ENCODE results near the gene RSPRY1. TPM values are rescaled to one million over a fixed set of nuclear protein-coding genes. Genes with fewer than 3 reads are reported as not detected.
"Not testable (repeated sequence)": the region's sequence is repeated elsewhere in the genome, so short reads cannot be mapped to it uniquely, and the experiment has no call there.

RSPRY1 gene
- total RNA-seq, 1 donor from 2014 or later: 38.9 TPM

DNA sequence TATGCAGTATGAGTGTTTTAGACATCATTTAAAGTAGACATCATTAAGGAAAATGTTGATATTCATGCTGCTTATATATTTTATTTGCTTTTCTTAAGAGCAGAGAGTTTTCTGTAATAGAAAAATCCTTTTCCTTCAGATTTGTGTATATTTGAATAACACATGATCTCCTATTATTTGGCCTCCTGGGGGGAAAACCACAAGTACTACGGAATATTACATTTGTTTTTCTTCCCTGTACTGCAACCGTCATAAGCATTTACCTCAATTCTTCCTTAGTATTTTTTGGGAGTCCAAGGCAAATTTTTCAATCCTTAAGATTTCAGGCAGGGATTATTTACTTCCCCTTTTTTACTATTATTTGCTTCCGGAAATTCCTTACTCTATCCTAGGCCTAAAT is 6.0 kb downstream of the RSPRY1 start:
- peaks cover 86% of the 10 kb centered on the region for H3K4me1 Mint-ChIP-seq (ENCODE audit: low read depth)
- DNase-seq (ENCODE audit: low spot score): no peak
- no peaks in the 10 kb centered on the region for H3K9me3 Mint-ChIP-seq (ENCODE audit: low read depth)
- no peaks in the 10 kb centered on the region for H3K36me3 Mint-ChIP-seq (ENCODE audit: low read depth)
- H3K4me3 Mint-ChIP-seq (ENCODE audit: unreplicated experiment): peak overlapping the region; percentile 22
- peak overlapping the region; percentile 88 for H3K27ac Mint-ChIP-seq (ENCODE audit: unreplicated experiment)
- no peaks in the 10 kb centered on the region for H3K27me3 Mint-ChIP-seq (ENCODE audit: low read depth)
- TF ChIP-seq, protein P1, sequence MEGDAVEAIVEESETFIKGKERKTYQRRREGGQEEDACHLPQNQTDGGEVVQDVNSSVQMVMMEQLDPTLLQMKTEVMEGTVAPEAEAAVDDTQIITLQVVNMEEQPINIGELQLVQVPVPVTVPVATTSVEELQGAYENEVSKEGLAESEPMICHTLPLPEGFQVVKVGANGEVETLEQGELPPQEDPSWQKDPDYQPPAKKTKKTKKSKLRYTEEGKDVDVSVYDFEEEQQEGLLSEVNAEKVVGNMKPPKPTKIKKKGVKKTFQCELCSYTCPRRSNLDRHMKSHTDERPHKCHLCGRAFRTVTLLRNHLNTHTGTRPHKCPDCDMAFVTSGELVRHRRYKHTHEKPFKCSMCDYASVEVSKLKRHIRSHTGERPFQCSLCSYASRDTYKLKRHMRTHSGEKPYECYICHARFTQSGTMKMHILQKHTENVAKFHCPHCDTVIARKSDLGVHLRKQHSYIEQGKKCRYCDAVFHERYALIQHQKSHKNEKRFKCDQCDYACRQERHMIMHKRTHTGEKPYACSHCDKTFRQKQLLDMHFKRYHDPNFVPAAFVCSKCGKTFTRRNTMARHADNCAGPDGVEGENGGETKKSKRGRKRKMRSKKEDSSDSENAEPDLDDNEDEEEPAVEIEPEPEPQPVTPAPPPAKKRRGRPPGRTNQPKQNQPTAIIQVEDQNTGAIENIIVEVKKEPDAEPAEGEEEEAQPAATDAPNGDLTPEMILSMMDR (IDR thresholded peaks at IDR 0.05): no peak

DNA sequence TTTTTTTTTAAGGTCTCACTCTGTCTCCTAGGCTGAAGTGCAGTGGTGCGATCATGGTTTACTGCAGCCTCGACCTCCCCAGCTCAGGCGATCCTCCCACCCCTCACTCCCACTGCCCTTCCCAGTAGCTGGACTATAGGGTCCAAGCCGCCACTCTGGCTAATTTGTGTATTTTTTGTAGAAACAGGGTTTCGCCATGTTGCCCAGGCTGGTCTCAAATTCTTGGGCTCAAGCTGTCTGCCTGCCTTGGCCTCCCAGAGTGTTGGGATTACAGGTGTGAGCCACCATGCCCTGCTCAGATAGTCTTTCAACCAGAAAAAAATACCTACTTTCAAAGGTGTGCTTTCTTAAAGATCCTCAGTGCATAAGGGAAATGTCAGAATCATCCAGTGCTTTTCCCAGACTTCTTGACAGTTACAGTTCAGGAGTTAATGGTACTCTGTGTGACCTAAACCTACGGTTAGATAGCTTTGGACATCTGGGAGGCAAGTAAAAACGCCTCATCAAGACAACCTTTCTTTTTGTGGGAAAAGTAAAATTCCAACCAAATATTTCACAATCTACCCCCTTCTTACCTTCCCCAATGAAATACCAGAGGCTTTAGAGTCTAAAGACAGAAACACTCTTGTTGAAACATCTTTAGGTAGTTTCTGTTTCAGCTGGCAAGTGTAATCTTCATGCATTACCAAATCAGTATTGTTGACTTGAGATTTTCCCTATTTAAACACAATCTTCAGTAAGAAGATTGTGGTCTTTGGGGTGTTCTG is 6.8 kb downstream of the RSPRY1 start:
- H3K4me3 Mint-ChIP-seq (ENCODE audit: unreplicated experiment): peak overlapping the region; percentile 34
- no peaks in the 10 kb centered on the region for H3K36me3 Mint-ChIP-seq (ENCODE audit: low read depth)
- H3K27me3 Mint-ChIP-seq (ENCODE audit: low read depth): no peaks in the 10 kb centered on the region
- peak overlapping the region; percentile 88 for H3K27ac Mint-ChIP-seq (ENCODE audit: unreplicated experiment)
- H3K9me3 Mint-ChIP-seq (ENCODE audit: low read depth): no peaks in the 10 kb centered on the region
- no peak for DNase-seq (ENCODE audit: low spot score)
- H3K4me1 Mint-ChIP-seq (ENCODE audit: low read depth): peaks cover 79% of the 10 kb centered on the region
- TF ChIP-seq, protein P1 (IDR thresholded peaks at IDR 0.05): no peak

GRCh38 chr16:57194512-57194911 is 8.4 kb downstream of the RSPRY1 start:
- no peak for DNase-seq (ENCODE audit: low spot score)
- Mint-ChIP-seq H3K9me3 (ENCODE audit: low read depth) (no peaks in the 10 kb centered on the region), H3K4me3 (ENCODE audit: unreplicated experiment) (peak overlapping the region; percentile 4), H3K27ac (ENCODE audit: unreplicated experiment) (peak overlapping the region; percentile 88), H3K27me3 (ENCODE audit: low read depth) (no peaks in the 10 kb centered on the region), H3K4me1 (ENCODE audit: low read depth) (peaks cover 73% of the 10 kb centered on the region), H3K36me3 (ENCODE audit: low read depth) (peaks cover 3% of the 10 kb centered on the region)
- TF ChIP-seq, protein P1 (IDR thresholded peaks at IDR 0.05): no peak

GRCh38 chr16:57196286-57196685 is 10.2 kb downstream of the RSPRY1 start:
- Mint-ChIP-seq H3K36me3 (ENCODE audit: low read depth) (peaks cover 3% of the 10 kb centered on the region), H3K27ac (ENCODE audit: unreplicated experiment) (peak overlapping the region; percentile 73), H3K9me3 (ENCODE audit: low read depth) (no peaks in the 10 kb centered on the region), H3K27me3 (ENCODE audit: low read depth) (no peaks in the 10 kb centered on the region), H3K4me3 (ENCODE audit: unreplicated experiment) (no peak overlapping the region), H3K4me1 (ENCODE audit: low read depth) (peaks cover 58% of the 10 kb centered on the region)
- no peak for DNase-seq (ENCODE audit: low spot score)
- TF ChIP-seq, protein P1 (IDR thresholded peaks at IDR 0.05): no peak

GRCh38 chr16:57196753-57197152 is 10.6 kb downstream of the RSPRY1 start:
- Mint-ChIP-seq H3K4me3 (ENCODE audit: unreplicated experiment) (no peak overlapping the region), H3K27me3 (ENCODE audit: low read depth) (no peaks in the 10 kb centered on the region), H3K4me1 (ENCODE audit: low read depth) (peaks cover 53% of the 10 kb centered on the region), H3K27ac (ENCODE audit: unreplicated experiment) (peak overlapping the region; percentile 66), H3K36me3 (ENCODE audit: low read depth) (peaks cover 3% of the 10 kb centered on the region), H3K9me3 (ENCODE audit: low read depth) (no peaks in the 10 kb centered on the region)
- no peak for DNase-seq (ENCODE audit: low spot score)
- TF ChIP-seq, protein P1 (IDR thresholded peaks at IDR 0.05): no peak

DNA sequence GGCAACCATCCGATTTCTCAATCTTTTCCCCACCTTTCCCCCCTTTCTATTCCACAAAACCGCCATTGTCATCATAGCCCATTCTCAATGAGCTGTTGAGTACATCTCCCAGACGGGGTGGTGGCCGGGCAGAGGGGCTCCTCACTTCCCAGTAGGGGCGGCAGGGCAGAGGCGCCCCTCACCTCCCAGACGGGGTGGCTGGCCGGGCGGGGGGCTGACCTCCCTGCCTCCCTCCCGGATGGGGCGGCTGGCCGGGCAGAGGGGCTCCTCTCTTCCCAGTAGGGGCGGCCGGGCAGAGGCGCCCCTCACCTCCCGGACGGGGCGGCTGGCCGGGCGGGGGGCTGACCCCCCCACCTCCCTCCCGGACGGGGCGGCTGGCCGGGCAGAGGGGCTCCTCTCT is 14.2 kb downstream of the RSPRY1 start:
- not testable (repeated sequence) for DNase-seq (ENCODE audit: low spot score); H3K36me3 Mint-ChIP-seq (ENCODE audit: low read depth); H3K27ac Mint-ChIP-seq (ENCODE audit: unreplicated experiment); H3K9me3 Mint-ChIP-seq (ENCODE audit: low read depth); H3K27me3 Mint-ChIP-seq (ENCODE audit: low read depth); H3K4me3 Mint-ChIP-seq (ENCODE audit: unreplicated experiment)
- H3K4me1 Mint-ChIP-seq (ENCODE audit: low read depth): peaks cover 24% of the 10 kb centered on the region

DNA sequence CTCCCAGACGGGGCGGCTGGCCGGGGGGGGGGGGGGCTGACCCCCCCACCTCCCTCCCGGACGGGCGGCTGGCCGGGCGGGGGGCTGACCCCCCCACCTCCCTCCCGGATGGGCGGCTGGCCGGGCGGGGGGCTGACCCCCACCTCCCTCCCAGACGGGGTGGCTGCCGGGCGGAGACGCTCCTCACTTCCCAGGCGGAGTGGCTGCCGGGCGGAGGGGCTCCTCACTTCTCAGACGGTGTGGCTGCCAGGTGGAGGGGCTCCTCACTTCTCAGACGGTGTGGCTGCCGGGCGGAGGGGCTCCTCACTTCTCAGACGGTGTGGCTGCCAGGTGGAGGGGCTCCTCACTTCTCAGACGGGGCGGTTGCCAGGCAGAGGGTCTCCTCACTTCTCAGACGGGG is 14.8 kb downstream of the RSPRY1 start:
- not testable (repeated sequence) for H3K9me3 Mint-ChIP-seq (ENCODE audit: low read depth)

More for the DNA sequence above, 14.8 kb downstream of the RSPRY1 start:
- not testable (repeated sequence) for DNase-seq (ENCODE audit: low spot score); H3K4me3 Mint-ChIP-seq (ENCODE audit: unreplicated experiment); H3K27ac Mint-ChIP-seq (ENCODE audit: unreplicated experiment); H3K27me3 Mint-ChIP-seq (ENCODE audit: low read depth)
- Mint-ChIP-seq H3K4me1 (ENCODE audit: low read depth) (peaks cover 24% of the 10 kb centered on the region), H3K36me3 (ENCODE audit: low read depth) (peaks cover 13% of the 10 kb centered on the region)

Data from chondrocyte (in vitro differentiated cells).